DND-41 (cell line): ENCODE data around the gene AKAP14.

Source experiments
- ATAC-seq: fragments of 200-7000 bp; cut with Tn5 transposase; 3 replicates; pipeline ENCODE4 v1.9.1; 2021; ENCODE audit warnings: low read depth; ENCODE audit not compliant: insufficient read depth
- DNase-seq: peaks from one replicate; pipeline ENCODE4 v3.0.0-alpha.2; 2020
- H2AFZ ChIP-seq: 2 replicates; pipeline ENCODE4 v1.6.0; 2012; ENCODE audit warnings: low read depth, low read length
- H3K27ac ChIP-seq: 2 replicates; pipeline ENCODE4 v1.5.1; 2012; ENCODE audit warnings: low read length, inconsistent platforms
- H3K27me3 ChIP-seq: fragments of 200-600 bp; sonication (generic); 2 replicates; pipeline ENCODE4 v1.6.0; 2012; ENCODE audit warnings: low read length, mild to moderate bottlenecking, inconsistent platforms; ENCODE audit not compliant: insufficient read depth, poor library complexity
- H3K36me3 ChIP-seq: 2 replicates; pipeline ENCODE4 v1.5.1; 2012; ENCODE audit warnings: low read length, inconsistent platforms; ENCODE audit not compliant: insufficient read depth
- H3K4me1 ChIP-seq: 2 replicates; pipeline ENCODE4 v1.5.1; 2012; ENCODE audit warnings: mild to moderate bottlenecking, low read length; ENCODE audit not compliant: insufficient read depth
- H3K4me2 ChIP-seq: 2 replicates; pipeline ENCODE4 v1.6.0; 2012; ENCODE audit warnings: mild to moderate bottlenecking, moderate library complexity, low read length, inconsistent platforms; ENCODE audit not compliant: insufficient read depth
- H3K4me3 ChIP-seq, 2 experiments: fragments of 200-600 bp in 1 of 2; shearing (Covaris generic) in 1 of 2; 2 replicates each; pipeline ENCODE4 v1.5.1; 2012 to 2016; ENCODE audit warnings: inconsistent platforms in 2 of 2, low read length in 2 of 2, mild to moderate bottlenecking in 2 of 2, low read depth in 1 of 2, moderate library complexity in 1 of 2
- H3K79me2 ChIP-seq: 2 replicates; pipeline ENCODE4 v1.6.0; 2012; ENCODE audit warnings: low read length, inconsistent platforms; ENCODE audit not compliant: insufficient read depth
- H3K9ac ChIP-seq: 2 replicates; pipeline ENCODE4 v1.6.0; 2012; ENCODE audit warnings: low read depth, mild to moderate bottlenecking, inconsistent platforms, low read length, moderate library complexity
- H3K9me3 ChIP-seq: 2 replicates; pipeline ENCODE4 v1.5.1; 2012; ENCODE audit warnings: low read length, moderate library complexity, mild to moderate bottlenecking, inconsistent platforms; ENCODE audit not compliant: insufficient read depth, severe bottlenecking
- H4K20me1 ChIP-seq: 2 replicates; pipeline ENCODE4 v1.6.0; 2012; ENCODE audit warnings: low read length; ENCODE audit not compliant: insufficient read depth
- EZH2 ChIP-seq: IDR thresholded peaks from 3 replicates; pipeline ENCODE4 v1.6.1; 2012; ENCODE audit warnings: borderline replicate concordance, low read depth, mild to moderate bottlenecking, moderate library complexity, low read length, inconsistent platforms; ENCODE audit not compliant: severe bottlenecking
- TF ChIP-seq, protein P1 (sequence below): IDR thresholded peaks from 2 replicates; pipeline ENCODE4 v1.5.1; 2012; ENCODE audit warnings: borderline replicate concordance, low read length, moderate library complexity, mild to moderate bottlenecking; ENCODE audit not compliant: poor library complexity, severe bottlenecking; ENCODE audit errors: extremely low read depth

The AKAP14 gene

DNA sequence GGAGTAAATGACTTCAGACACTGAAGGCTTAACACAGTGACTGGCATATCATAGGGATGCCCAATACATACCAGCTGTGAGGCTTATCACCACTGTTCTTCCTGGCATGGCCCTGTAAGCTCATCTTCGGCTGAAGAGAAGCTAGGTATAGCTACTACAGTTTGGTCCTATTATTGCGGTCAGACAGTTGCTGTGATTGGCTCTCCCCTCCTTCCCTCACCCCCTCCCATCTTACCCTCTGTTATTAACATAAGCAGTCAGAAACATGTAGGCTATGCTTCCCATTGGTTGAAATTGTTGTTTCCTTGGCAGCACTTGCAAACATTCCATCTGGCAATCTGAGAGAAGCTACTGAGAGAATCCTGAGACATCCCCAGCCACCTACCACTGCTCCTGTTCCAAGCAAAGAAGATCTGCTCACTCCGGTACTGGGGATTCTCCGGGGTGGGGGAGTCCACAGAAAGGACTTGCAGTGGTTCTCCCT is at the start of gene AKAP14:
TSS of gene AKAP14 (plus strand) at position 51 of the 484 bp plus-strand sequence. CDS start 7,331 bp downstream, outside the sequence.
- Histone ChIP-seq H3K9ac (no peak within 1 kb of the TSS), H3K4me1 (no peaks in the 10 kb centered on the region), H4K20me1 (no peaks in the 10 kb centered on the region), H3K79me2 (no peaks in the 10 kb centered on the region), H3K27me3 (no peaks in the 10 kb centered on the region), H3K4me3 (no peak within 1 kb of the TSS), H3K36me3 (no peaks in the 10 kb centered on the region), H3K4me2 (no peak within 1 kb of the TSS), H3K9me3 (no peaks in the 10 kb centered on the region), H2AFZ (no peak within 1 kb of the TSS), H3K27ac (no peak within 1 kb of the TSS)
- ATAC-seq: no peak
- no peak for DNase-seq
- TF ChIP-seq EZH2: no peak
- TF ChIP-seq, protein P1, sequence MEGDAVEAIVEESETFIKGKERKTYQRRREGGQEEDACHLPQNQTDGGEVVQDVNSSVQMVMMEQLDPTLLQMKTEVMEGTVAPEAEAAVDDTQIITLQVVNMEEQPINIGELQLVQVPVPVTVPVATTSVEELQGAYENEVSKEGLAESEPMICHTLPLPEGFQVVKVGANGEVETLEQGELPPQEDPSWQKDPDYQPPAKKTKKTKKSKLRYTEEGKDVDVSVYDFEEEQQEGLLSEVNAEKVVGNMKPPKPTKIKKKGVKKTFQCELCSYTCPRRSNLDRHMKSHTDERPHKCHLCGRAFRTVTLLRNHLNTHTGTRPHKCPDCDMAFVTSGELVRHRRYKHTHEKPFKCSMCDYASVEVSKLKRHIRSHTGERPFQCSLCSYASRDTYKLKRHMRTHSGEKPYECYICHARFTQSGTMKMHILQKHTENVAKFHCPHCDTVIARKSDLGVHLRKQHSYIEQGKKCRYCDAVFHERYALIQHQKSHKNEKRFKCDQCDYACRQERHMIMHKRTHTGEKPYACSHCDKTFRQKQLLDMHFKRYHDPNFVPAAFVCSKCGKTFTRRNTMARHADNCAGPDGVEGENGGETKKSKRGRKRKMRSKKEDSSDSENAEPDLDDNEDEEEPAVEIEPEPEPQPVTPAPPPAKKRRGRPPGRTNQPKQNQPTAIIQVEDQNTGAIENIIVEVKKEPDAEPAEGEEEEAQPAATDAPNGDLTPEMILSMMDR: no peak

DNA sequence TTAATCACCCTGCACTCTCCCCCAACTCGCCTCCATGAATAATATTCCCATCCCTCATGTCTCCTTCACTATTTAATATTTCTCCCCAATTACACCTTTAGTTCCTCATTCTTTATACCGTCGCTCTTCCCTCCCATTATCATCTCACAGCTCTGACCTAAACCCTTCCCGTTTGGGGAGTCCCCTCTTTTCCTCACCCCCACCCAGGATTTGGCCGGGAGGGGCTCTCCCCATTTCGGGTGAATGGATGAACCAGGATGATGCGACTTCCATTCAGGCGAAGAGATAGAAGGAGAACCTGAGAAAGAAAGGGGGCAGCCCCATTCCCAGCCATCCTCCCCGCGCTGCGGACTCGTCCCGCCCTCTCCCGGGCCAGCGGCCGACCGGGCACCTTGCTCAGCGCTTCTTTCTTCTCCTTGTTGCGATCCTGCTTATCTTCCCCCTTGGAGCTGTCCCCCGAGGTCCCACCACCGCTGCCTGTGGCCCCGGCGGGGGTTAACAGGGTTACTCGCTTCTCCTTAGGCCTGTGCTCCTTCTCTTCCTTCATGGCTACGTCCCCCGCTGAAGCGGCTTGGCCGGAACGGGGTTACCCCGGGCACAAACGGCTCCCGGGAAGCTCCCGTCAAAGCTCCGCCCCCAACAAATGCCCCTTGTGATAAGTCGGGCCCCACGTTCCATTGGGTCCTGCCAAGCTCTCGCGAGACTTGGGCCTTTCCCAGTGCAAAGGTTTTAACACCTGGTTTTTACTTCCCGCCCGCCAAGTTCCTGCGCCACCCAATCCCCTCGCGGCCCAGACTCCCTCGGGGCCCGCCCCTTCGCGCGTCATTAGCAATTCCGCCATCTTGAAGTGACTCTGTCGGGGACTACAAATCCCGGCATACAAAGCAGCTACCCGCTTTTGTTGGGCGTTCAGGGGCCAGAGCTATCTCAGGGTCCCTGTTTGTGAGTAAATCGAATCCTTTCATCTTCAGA is 43.0 kb upstream of the AKAP14 start, which contains the start of gene UPF3B:
TSS of gene UPF3B (minus strand) at position 582 of the 972 bp plus-strand sequence. CDS start at position 547, 35 bp downstream.
- peak; percentile 94 for ATAC-seq
- TF ChIP-seq, protein P1: no peak
- TF ChIP-seq EZH2: no peak
- Histone ChIP-seq H3K4me1 (peaks cover 21% of the 10 kb centered on the region), H3K27ac (peak within 1 kb of the TSS; percentile 88), H3K79me2 (peaks cover 23% of the 10 kb centered on the region), H2AFZ (peak within 1 kb of the TSS; percentile 89), H3K9ac (peak within 1 kb of the TSS; percentile 75), H3K36me3 (peaks cover 28% of the 10 kb centered on the region), H3K9me3 (no peaks in the 10 kb centered on the region), H3K27me3 (no peaks in the 10 kb centered on the region), H3K4me3 (peak within 1 kb of the TSS; percentile 68 to 81), H3K4me2 (peak within 1 kb of the TSS; percentile 77), H4K20me1 (no peaks in the 10 kb centered on the region)
- DNase-seq: peak; percentile 97

DNA sequence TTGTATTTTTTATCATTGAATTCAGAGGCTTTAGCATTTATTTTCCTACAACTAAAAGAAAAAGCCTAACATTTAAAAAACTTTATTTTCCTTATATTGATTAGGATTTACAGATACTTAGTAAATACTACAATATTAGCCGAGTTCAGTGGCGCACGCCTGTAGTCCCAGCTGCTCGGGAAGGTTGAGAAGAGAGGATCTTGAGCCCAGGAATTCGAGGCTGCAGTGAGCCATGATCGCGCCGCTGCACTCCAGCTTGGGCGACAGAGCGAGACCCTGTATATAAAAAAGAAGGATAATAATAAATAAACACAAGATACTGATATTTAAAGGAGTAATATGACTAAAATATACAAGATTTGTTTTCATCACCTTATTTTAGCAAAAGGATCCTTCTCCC is 42.2 kb upstream of the AKAP14 start:
- peaks cover 22% of the 10 kb centered on the region for H3K36me3 ChIP-seq
- TF ChIP-seq EZH2: no peak
- TF ChIP-seq, protein P1: no peak
- peak overlapping the region; percentile 61 for H3K9ac ChIP-seq
- peaks cover 23% of the 10 kb centered on the region for H3K79me2 ChIP-seq
- ATAC-seq (no peak), DNase-seq (no peak)
- H3K4me2 ChIP-seq: peak overlapping the region; percentile 77
- H3K27ac ChIP-seq: peak overlapping the region; percentile 77
- H3K27me3 ChIP-seq: no peaks in the 10 kb centered on the region
- H4K20me1 ChIP-seq: no peaks in the 10 kb centered on the region
- H3K4me3 ChIP-seq: peak overlapping the region; percentile 25 to 68; a peak in 3 of 4 replicates
- peak overlapping the region; percentile 79 for H2AFZ ChIP-seq
- H3K9me3 ChIP-seq: no peaks in the 10 kb centered on the region
- peaks cover 21% of the 10 kb centered on the region for H3K4me1 ChIP-seq
